Mesodermal cell (in vitro differentiated cells): ENCODE measurements around the gene NAP1L1. TPM values are rescaled to one million over a fixed set of nuclear protein-coding genes. Genes with fewer than 3 reads are reported as not detected.

Experiments used
- H3K27ac ChIP-seq: 2 replicates; pipeline ENCODE4 v1.7.0; 2013; ENCODE audit warnings: mild to moderate bottlenecking, low read depth, low read length, moderate library complexity; ENCODE audit not compliant: severe bottlenecking
- H3K36me3 ChIP-seq: 2 replicates; pipeline ENCODE4 v1.7.1; 2013; ENCODE audit warnings: mild to moderate bottlenecking, low read length, moderate library complexity; ENCODE audit not compliant: control insufficient read depth, insufficient read depth
- H3K4me1 ChIP-seq: one replicate; pipeline ENCODE4 v1.7.1; 2013; ENCODE audit warnings: mild to moderate bottlenecking, low read length; ENCODE audit not compliant: insufficient read depth, control insufficient read depth, poor library complexity, severe bottlenecking
- H3K4me3 ChIP-seq: 2 replicates; pipeline ENCODE4 v1.7.0; 2013; ENCODE audit warnings: low read length, control low read depth, mild to moderate bottlenecking; ENCODE audit not compliant: insufficient read depth, poor library complexity, severe bottlenecking; ENCODE audit errors: extremely low read depth
- H3K9me3 ChIP-seq: 2 replicates; pipeline ENCODE4 v1.7.1; 2013; ENCODE audit warnings: mild to moderate bottlenecking, low read length, moderate library complexity; ENCODE audit not compliant: control insufficient read depth
- WGBS, 2 experiments: methylation state at CpG; one replicate each; pipeline ENCODE4 v1.1.5; 2013; ENCODE audit warnings: missing lambda C conversion rate in 2 of 2; ENCODE audit not compliant: insufficient coverage in 2 of 2; 5-methylcytosine and 5-hydroxymethylcytosine counted together
- polyA plus RNA-seq, 2 experiments: library from polyadenylated mRNA; stranded (reverse); fragments of 50-300 nt; gene quantifications; one replicate each; pipeline ENCODE4 v1.2.3, GENCODE V29; 2013

Gene NAP1L1
- polyA plus RNA-seq (2013, experiment 1 of 2), result 1,118 TPM
- polyA plus RNA-seq (2013, experiment 2 of 2), result 1,260 TPM

- Histone ChIP-seq H3K4me3 (peak within 1 kb of the TSS; percentile 93), H3K36me3 (peaks cover 24% of the 10 kb centered on the region), H3K4me1 (peaks cover 7% of the 10 kb centered on the region), H3K27ac (peak within 1 kb of the TSS; percentile 98), H3K9me3 (no peaks in the 10 kb centered on the region)
- 0% methylated on average over 52 to 80 of the region's 100 CpGs for WGBS, 2 experiments
Measured at GRCh38 chr12:76083904-76084862, at the start of gene NAP1L1. NAP1L1 (minus strand) TSS chr12:76084685; CDS start chr12:76074219, 10,466 bp downstream.

- peaks cover 3% of the 10 kb centered on the region for H3K4me1 ChIP-seq
- H3K27ac ChIP-seq, result no peak overlapping the region
- H3K4me3 ChIP-seq, result no peak overlapping the region
- WGBS, 2 experiments, result 100% methylated on average over 3 of the region's 5 CpGs; no CpG with 5 or more reads in 1 of the 2 experiments
- H3K36me3 ChIP-seq, result no peaks in the 10 kb centered on the region
- H3K9me3 ChIP-seq, result no peaks in the 10 kb centered on the region
Measured at GRCh38 chr12:76127588-76127987, 43.1 kb upstream of the NAP1L1 start.

- 78 to 82% methylated on average over 3 to 4 of the region's 5 CpGs for WGBS, 2 experiments
- Histone ChIP-seq H3K4me1 (peaks cover 3% of the 10 kb centered on the region), H3K4me3 (no peak overlapping the region), H3K36me3 (no peaks in the 10 kb centered on the region), H3K27ac (no peak overlapping the region), H3K9me3 (no peaks in the 10 kb centered on the region)
Measured at GRCh38 chr12:76124456-76124855, 40.0 kb upstream of the NAP1L1 start.

GRCh38 chr12:76123259-76124212 is 39.1 kb upstream of the NAP1L1 start:
- H3K36me3 ChIP-seq, result no peaks in the 10 kb centered on the region
- 70 to 76% methylated on average over 2 to 3 of the region's 4 CpGs for WGBS, 2 experiments
- no peaks in the 10 kb centered on the region for H3K9me3 ChIP-seq
- H3K27ac ChIP-seq, result no peak overlapping the region
- peaks cover 3% of the 10 kb centered on the region for H3K4me1 ChIP-seq
- no peak overlapping the region for H3K4me3 ChIP-seq

GRCh38 chr12:76119887-76120286 is 35.4 kb upstream of the NAP1L1 start:
- no peak overlapping the region for H3K4me3 ChIP-seq
- no peaks in the 10 kb centered on the region for H3K36me3 ChIP-seq
- WGBS, 2 experiments, result 94 to 95% methylated on average over 4 to 6 of the region's 6 CpGs
- H3K9me3 ChIP-seq, result no peaks in the 10 kb centered on the region
- no peak overlapping the region for H3K27ac ChIP-seq
- peaks cover 5% of the 10 kb centered on the region for H3K4me1 ChIP-seq

GRCh38 chr12:76117751-76118150 is 33.3 kb upstream of the NAP1L1 start:
- H3K4me1 ChIP-seq, result peaks cover 19% of the 10 kb centered on the region
- 100% methylated on average over 2 of the region's 2 CpGs; no CpG with 5 or more reads in 1 of the 2 experiments for WGBS, 2 experiments
- H3K9me3 ChIP-seq, result no peaks in the 10 kb centered on the region
- H3K27ac ChIP-seq, result no peak overlapping the region
- H3K4me3 ChIP-seq, result no peak overlapping the region
- H3K36me3 ChIP-seq, result no peaks in the 10 kb centered on the region

GRCh38 chr12:76117067-76117691 is 32.7 kb upstream of the NAP1L1 start:
- no peak overlapping the region for H3K4me3 ChIP-seq
- WGBS, 2 experiments, result 40% methylated on average over 1 of the region's 3 CpGs; no CpG with 5 or more reads in 1 of the 2 experiments
- H3K4me1 ChIP-seq, result peaks cover 19% of the 10 kb centered on the region
- H3K9me3 ChIP-seq, result no peaks in the 10 kb centered on the region
- H3K36me3 ChIP-seq, result no peaks in the 10 kb centered on the region
- no peak overlapping the region for H3K27ac ChIP-seq

- Histone ChIP-seq H3K36me3 (no peaks in the 10 kb centered on the region), H3K9me3 (no peaks in the 10 kb centered on the region), H3K4me1 (peaks cover 19% of the 10 kb centered on the region), H3K4me3 (no peak overlapping the region), H3K27ac (peak overlapping the region; percentile 46)
- WGBS, 2 experiments, result 100% methylated on average over 2 to 4 of the region's 7 CpGs
Measured at GRCh38 chr12:76113800-76114757, 29.6 kb upstream of the NAP1L1 start.

GRCh38 chr12:76111209-76111749 is 26.8 kb upstream of the NAP1L1 start:
- Histone ChIP-seq H3K36me3 (no peaks in the 10 kb centered on the region), H3K4me3 (no peak overlapping the region), H3K9me3 (no peaks in the 10 kb centered on the region), H3K27ac (no peak overlapping the region), H3K4me1 (peaks cover 21% of the 10 kb centered on the region)
- WGBS, 2 experiments, result 80 to 93% methylated on average over 1 of the region's 1 CpG
